Fibroblast of the conjunctiva (primary cell): ENCODE measurements around the gene NAV2.

ENCODE experiments used
- DNase-seq: peaks from one replicate; pipeline ENCODE4 v3.0.0-alpha.2; 2010; ENCODE audit warnings: low read depth

The NAV2 gene

GRCh38 chr11:20021771-20022362, 309.2 kb downstream of the NAV2 start:
- no peak for DNase-seq

GRCh38 chr11:20022363-20023081, 309.9 kb downstream of the NAV2 start:
- DNase-seq: no peak

- no peak for DNase-seq
These were observed 310.4 kb downstream of the NAV2 start for GRCh38 chr11:20023082-20023426.

- DNase-seq: no peak
These were observed 311.7 kb downstream of the NAV2 start for GRCh38 chr11:20024172-20024935.

GRCh38 chr11:20025332-20025840, 312.7 kb downstream of the NAV2 start:
- no peak for DNase-seq

GRCh38 chr11:20026629-20027555, 314.3 kb downstream of the NAV2 start:
- no peak for DNase-seq

- no peak for DNase-seq
These were observed 314.9 kb downstream of the NAV2 start for GRCh38 chr11:20027556-20028013.

GRCh38 chr11:20029193-20029592, 316.6 kb downstream of the NAV2 start:
- no peak for DNase-seq

GRCh38 chr11:20030472-20030871, 317.8 kb downstream of the NAV2 start:
- no peak for DNase-seq

- DNase-seq: no peak
These were observed 318.7 kb downstream of the NAV2 start for GRCh38 chr11:20031155-20032001.

- no peak for DNase-seq
These were observed 319.5 kb downstream of the NAV2 start for GRCh38 chr11:20032127-20032526.

GRCh38 chr11:20032577-20033260, 320.1 kb downstream of the NAV2 start:
- DNase-seq: no peak

GRCh38 chr11:20033806-20034205, 321.2 kb downstream of the NAV2 start:
- no peak for DNase-seq

GRCh38 chr11:20034941-20035340, 322.3 kb downstream of the NAV2 start:
- DNase-seq: no peak

GRCh38 chr11:20035375-20035700, 322.7 kb downstream of the NAV2 start:
- no peak for DNase-seq

GRCh38 chr11:20035701-20036601, 323.3 kb downstream of the NAV2 start:
- DNase-seq: peak; percentile 75

- DNase-seq: no peak
These were observed 324.1 kb downstream of the NAV2 start for GRCh38 chr11:20036626-20037335.

GRCh38 chr11:20037396-20038153, 324.9 kb downstream of the NAV2 start:
- DNase-seq: no peak
